Activated naive CD8-positive, alpha-beta T cell treated with anti-CD3 and anti-CD28 coated beads, Interleukin-2, amount 50 U/mL, for 16 hours (primary cell): ENCODE results near the gene PATE1.

Experiments
- DNase-seq: peaks from one replicate; pipeline ENCODE4 v3.0.0-alpha.2; 2020; ENCODE audit warnings: low read depth, low spot score

The PATE1 gene

DNA sequence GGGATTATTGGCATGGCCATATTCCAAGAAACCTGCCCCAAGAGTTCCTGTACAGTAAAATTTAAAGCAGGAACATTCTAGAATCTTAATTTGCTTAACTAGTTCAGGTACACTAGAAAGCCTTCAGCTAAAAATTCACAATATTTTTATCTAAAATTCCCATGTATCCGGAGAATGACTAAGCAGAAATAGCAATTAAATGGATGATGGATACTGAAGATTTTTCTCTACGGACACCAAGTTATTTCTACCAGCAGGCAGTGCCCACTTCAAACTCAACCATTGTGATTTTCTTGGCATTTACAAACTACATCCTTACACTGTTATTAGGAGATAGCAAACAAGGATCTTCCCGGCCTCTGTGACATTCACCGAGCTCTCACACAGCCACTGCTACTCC, 44.7 kb downstream of the PATE1 start:
- DNase-seq = no peak

DNA sequence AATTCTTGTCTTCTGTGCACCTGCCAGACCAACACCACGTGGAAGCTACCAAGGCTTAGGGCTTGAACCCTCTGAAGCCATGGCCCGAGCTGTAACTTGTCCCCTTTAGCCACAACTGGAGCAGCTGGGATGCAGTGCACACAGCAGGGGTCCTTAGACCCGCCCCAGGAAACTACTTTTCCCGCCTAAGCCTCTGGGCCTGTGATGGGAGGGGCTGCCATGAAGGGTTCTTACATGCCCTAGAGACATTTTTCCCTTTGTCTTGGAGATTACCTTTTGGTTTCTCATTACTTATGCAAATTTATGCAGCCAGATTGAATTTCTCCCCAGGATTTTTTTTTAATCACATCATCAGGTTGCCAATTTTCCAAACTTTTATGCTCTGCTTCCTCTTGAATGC, 51.6 kb downstream of the PATE1 start:
- no peak for DNase-seq
